AG10803 (cell line): ENCODE data around the gene KCNH2.

Experiments
- DNase-seq: peaks from one replicate; pipeline ENCODE4 v3.0.0; 2010; ENCODE audit warnings: low read depth
- H3K4me3 ChIP-seq: 2 replicates; pipeline ENCODE4 v1.5.1; 2011; ENCODE audit warnings: mild to moderate bottlenecking, low read length, control low read depth
- CTCF ChIP-seq: conservative IDR thresholded peaks from 2 replicates; pipeline ENCODE4 v1.5.1; 2011; ENCODE audit warnings: mild to moderate bottlenecking, low read length, control low read depth, inconsistent platforms

Gene KCNH2

DNA sequence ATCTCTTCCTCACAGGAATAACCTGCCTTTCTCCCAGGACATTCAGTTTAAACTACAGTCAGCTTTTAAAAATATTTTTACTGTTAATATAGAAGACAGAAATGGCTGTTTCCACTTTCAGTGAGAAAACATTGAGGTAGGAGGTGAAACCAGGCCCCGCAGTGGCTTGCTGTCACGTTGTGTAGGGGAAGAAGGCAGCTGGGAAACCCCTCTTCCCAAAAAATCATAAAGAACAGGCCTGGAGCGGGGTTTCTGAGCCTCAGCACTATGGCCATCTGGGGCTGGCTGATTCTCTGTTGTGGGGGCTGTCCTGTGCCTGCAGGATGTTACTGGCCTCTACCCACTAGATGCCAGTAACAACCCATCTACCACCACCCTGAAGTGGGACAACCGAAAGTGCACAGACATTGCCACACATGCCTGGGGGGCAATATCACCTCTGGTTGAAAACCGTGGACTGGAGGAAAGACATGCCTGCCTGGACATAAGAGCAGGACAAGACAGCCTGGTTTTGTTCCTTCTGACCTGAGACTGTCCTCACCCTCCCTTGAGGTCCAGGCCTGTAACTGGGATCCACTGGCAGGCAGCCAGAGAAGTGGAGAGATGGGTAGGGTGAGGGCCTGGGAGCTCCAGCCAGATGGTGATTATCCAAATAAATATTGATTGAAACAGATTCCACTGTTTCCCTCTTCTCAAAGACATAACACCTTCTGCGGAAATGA lies 43.9 kb downstream of the KCNH2 start:
- no peak for DNase-seq
- TF ChIP-seq CTCF = no peak

GRCh38 chr7:150931199-150931869 lies 46.8 kb downstream of the KCNH2 start:
- no peak overlapping the region for H3K4me3 ChIP-seq
- no peak for DNase-seq
- TF ChIP-seq CTCF = no peak

More for the DNA sequence above, 43.9 kb downstream of the KCNH2 start:
- H3K4me3 ChIP-seq = no peak overlapping the region

DNA sequence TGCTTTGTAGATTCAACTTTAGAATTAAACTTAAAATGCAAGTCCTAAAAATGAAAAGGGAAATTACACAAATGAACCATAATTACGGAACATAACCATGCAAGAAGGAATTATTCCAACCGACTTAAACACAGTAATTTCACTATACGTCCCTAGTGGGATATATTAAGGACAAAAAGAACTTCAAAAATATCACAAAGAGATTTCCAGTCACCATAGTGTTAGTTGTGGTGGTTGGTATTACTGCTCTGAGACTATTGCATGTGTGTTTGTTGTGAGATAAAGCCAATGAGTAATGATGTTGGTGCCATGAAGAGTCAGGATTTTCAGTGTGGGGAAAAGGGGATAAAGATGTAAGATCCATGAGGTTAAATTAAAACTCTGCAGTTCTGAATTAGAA lies 49.6 kb downstream of the KCNH2 start:
- H3K4me3 ChIP-seq = no peak overlapping the region
- no peak for DNase-seq
- TF ChIP-seq CTCF = no peak

- no peak for TF ChIP-seq CTCF
- no peak for DNase-seq
- no peak overlapping the region for H3K4me3 ChIP-seq
Measured at GRCh38 chr7:150927956-150928344, 50.2 kb downstream of the KCNH2 start.

- TF ChIP-seq CTCF = no peak
- no peak overlapping the region for H3K4me3 ChIP-seq
Measured at GRCh38 chr7:150927157-150927955, 50.8 kb downstream of the KCNH2 start.

GRCh38 chr7:150926066-150926465 lies 52.1 kb downstream of the KCNH2 start:
- no peak for DNase-seq
- TF ChIP-seq CTCF = no peak
- no peak overlapping the region for H3K4me3 ChIP-seq

More at GRCh38 chr7:150927157-150927955, 50.8 kb downstream of the KCNH2 start:
- no peak for DNase-seq
